CD8-positive, alpha-beta memory T cell (primary cell): ENCODE measurements around the gene RDX. TPM values are rescaled to one million over a fixed set of nuclear protein-coding genes. Genes with fewer than 3 reads are reported as not detected.
"Not testable (repeated sequence)": the region's sequence is repeated elsewhere in the genome, so short reads cannot be mapped to it uniquely, and the experiment has no call there.

ENCODE experiments used
- CTCF ChIA-PET: fragments of 350-600 bp; sonication (Branson Sonifier 250); formaldehyde crosslinking; loops from one replicate; lab custom pipeline; 2021; ENCODE audit warnings: antibody characterized with exemption; lab: Charles Lee
- POLR2A ChIA-PET: fragments of 350-600 bp; sonication (Branson Sonifier 250); formaldehyde crosslinking; loops from one replicate; lab custom pipeline; 2021; ENCODE audit warnings: antibody characterized with exemption; lab: Charles Lee
- DNase-seq, 5 donors: peaks; one replicate each; pipeline versions ENCODE4 v3.0.0 to v3.0.0-alpha.2; 2020 to 2022; ENCODE audit warnings: mixed read lengths in 1 of 5
- H3K27ac ChIP-seq: one replicate; pipeline ENCODE4 v1.7.0; 2013; ENCODE audit warnings: low read depth, mild to moderate bottlenecking, low read length, moderate library complexity
- H3K27me3 ChIP-seq: 2 replicates; pipeline ENCODE4 v1.7.0; 2013; ENCODE audit warnings: low read length, mild to moderate bottlenecking; ENCODE audit not compliant: insufficient read depth, poor library complexity, severe bottlenecking
- H3K36me3 ChIP-seq: 2 replicates; pipeline ENCODE4 v1.7.0; 2013; ENCODE audit warnings: mild to moderate bottlenecking, low read length, moderate library complexity; ENCODE audit not compliant: insufficient read depth
- H3K4me1 ChIP-seq: 2 replicates; pipeline ENCODE4 v1.7.0; 2013; ENCODE audit warnings: mild to moderate bottlenecking, low read length, moderate library complexity; ENCODE audit not compliant: insufficient read depth
- H3K4me3 ChIP-seq: 2 replicates; pipeline ENCODE4 v1.7.0; 2013; ENCODE audit warnings: mild to moderate bottlenecking, low read length
- H3K9me3 ChIP-seq: 2 replicates; pipeline ENCODE4 v1.7.0; 2013; ENCODE audit warnings: mild to moderate bottlenecking, low read length
- H3K27ac Mint-ChIP-seq, 8 donors: one replicate each; pipeline ENCODE4 v1.8.0; 2020 to 2021; ENCODE audit warnings: mixed read lengths in 8 of 8, mild to moderate bottlenecking in 6 of 8, inconsistent platforms in 3 of 8, moderate library complexity in 3 of 8
- H3K27me3 Mint-ChIP-seq, 2 donors: one replicate each; pipeline ENCODE4 v1.8.0; 2020 to 2021; ENCODE audit warnings: mixed read lengths in 2 of 2, mild to moderate bottlenecking in 1 of 2, moderate library complexity in 1 of 2
- H3K36me3 Mint-ChIP-seq, 3 donors: one replicate each; pipeline ENCODE4 v1.8.0; 2020 to 2021; ENCODE audit warnings: mixed read lengths in 3 of 3, inconsistent platforms in 1 of 3, mild to moderate bottlenecking in 1 of 3
- H3K4me1 Mint-ChIP-seq, 3 donors: one replicate each; pipeline ENCODE4 v1.8.0; 2020 to 2021; ENCODE audit warnings: mixed read lengths in 3 of 3, inconsistent platforms in 1 of 3, mild to moderate bottlenecking in 1 of 3
- H3K4me3 Mint-ChIP-seq, 7 donors: one replicate each; pipeline ENCODE4 v1.8.0; 2020 to 2021; ENCODE audit warnings: mixed read lengths in 7 of 7, mild to moderate bottlenecking in 6 of 7, moderate library complexity in 4 of 7, inconsistent platforms in 2 of 7
- H3K9me3 Mint-ChIP-seq, 5 donors: one replicate each; pipeline ENCODE4 v1.8.0; 2020 to 2022; ENCODE audit warnings: mixed read lengths in 5 of 5, mild to moderate bottlenecking in 3 of 5, moderate library complexity in 2 of 5, inconsistent platforms in 1 of 5
- polyA plus RNA-seq: library from polyadenylated mRNA; unstranded; fragments of 300-500 nt; fragmentation: Illumina TruSeq; gene quantifications from one replicate; pipeline ENCODE4 v1.2.3, GENCODE V29; 2021
- total RNA-seq, 2 experiments: library from RNA; stranded (reverse); gene quantifications; one replicate each; pipeline ENCODE4 v1.2.3, GENCODE V29; 2021

RDX gene
- total and polyA plus RNA-seq, 3 experiments from 2014 or later, result 17.2 to 63.6 (median 58.5) TPM

DNA sequence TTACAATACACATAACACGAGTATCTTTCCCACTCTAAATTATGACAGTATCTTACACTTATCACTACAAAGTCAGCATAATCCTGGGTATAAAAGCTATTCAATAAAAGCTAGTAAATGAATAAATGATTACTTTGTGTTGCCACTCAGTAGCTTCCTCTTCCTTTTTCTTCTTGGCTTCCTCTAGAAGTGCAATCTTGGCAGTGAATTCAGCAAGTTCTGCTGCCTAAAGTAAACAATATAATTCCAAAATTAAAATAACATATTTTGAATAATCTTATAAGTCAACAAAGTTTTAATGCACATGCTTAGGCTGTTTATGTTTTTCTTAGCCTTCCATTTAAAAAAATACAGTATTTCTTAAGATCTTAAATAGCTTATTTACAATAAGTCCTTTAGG is 60.4 kb downstream of the RDX start:
- H3K27ac ChIP-seq, result no peak overlapping the region
- H3K4me3 Mint-ChIP-seq, result no peak overlapping the region
- H3K27me3 ChIP-seq, result no peaks in the 10 kb centered on the region
- H3K9me3 ChIP-seq, result no peaks in the 10 kb centered on the region
- peaks cover 8 to 63% (median 29%) of the 10 kb centered on the region in 3 donors for H3K36me3 Mint-ChIP-seq
- peaks cover 8% of the 10 kb centered on the region for H3K36me3 ChIP-seq
- H3K4me1 ChIP-seq, result no peaks in the 10 kb centered on the region
- no peak overlapping the region for H3K27ac Mint-ChIP-seq
- H3K4me3 ChIP-seq, result no peak overlapping the region
- no peaks in the 10 kb centered on the region for H3K9me3 Mint-ChIP-seq
- H3K27me3 Mint-ChIP-seq, result no peaks in the 10 kb centered on the region
- H3K4me1 Mint-ChIP-seq, result peaks cover 3 to 10% (median 4%) of the 10 kb centered on the region in 3 donors
- ChIA-PET CTCF (no interaction called here), POLR2A (no interaction called here)
- no peak for DNase-seq

DNA sequence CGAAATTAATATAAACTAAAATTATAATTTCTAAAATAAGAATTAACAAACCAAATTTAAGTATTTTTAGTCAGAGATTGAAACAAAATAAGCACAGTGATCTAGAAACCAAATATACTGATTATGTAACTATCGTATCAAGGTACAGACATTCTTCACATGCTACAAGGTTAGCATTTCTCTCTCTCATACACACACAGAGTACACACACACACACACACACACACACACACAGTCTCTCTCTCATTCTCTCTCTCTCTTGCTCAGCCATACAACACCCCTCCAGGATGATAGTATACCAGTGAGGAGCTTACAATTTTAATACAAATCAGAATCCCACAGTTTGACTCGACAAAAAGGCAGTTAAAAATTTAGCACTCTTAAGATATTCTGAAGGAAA is 66.0 kb downstream of the RDX start:
- Histone ChIP-seq H3K4me1 (no peaks in the 10 kb centered on the region), H3K4me3 (no peak overlapping the region), H3K27me3 (no peaks in the 10 kb centered on the region), H3K27ac (no peak overlapping the region), H3K36me3 (peaks cover 2% of the 10 kb centered on the region), H3K9me3 (no peaks in the 10 kb centered on the region)
- H3K4me1 Mint-ChIP-seq, result no peaks in the 10 kb centered on the region
- CTCF ChIA-PET, result no interaction called here
- no peak overlapping the region for H3K4me3 Mint-ChIP-seq
- no peak for DNase-seq
- peaks cover 9 to 51% (median 26%) of the 10 kb centered on the region in 3 donors for H3K36me3 Mint-ChIP-seq
- no peaks in the 10 kb centered on the region for H3K9me3 Mint-ChIP-seq
- peak overlapping the region in 2 of 8 donors; percentile 1 to 67 for H3K27ac Mint-ChIP-seq
- no peaks in the 10 kb centered on the region for H3K27me3 Mint-ChIP-seq
- POLR2A ChIA-PET, result no interaction called here

- Mint-ChIP-seq H3K27me3 (no peaks in the 10 kb centered on the region), H3K9me3 (no peaks in the 10 kb centered on the region), H3K27ac (no peak overlapping the region), H3K36me3 (peaks cover 2 to 8% (median 5%) of the 10 kb centered on the region in 3 donors), H3K4me1 (no peaks in the 10 kb centered on the region), H3K4me3 (no peak overlapping the region)
- Histone ChIP-seq H3K27me3 (no peaks in the 10 kb centered on the region), H3K4me3 (no peak overlapping the region), H3K27ac (no peak overlapping the region), H3K9me3 (no peaks in the 10 kb centered on the region), H3K36me3 (no peaks in the 10 kb centered on the region), H3K4me1 (no peaks in the 10 kb centered on the region)
- CTCF ChIA-PET, result no interaction called here
- no peak for DNase-seq
- POLR2A ChIA-PET, result no interaction called here
Observed at GRCh38 chr11:110219006-110219785, 77.2 kb downstream of the RDX start.

GRCh38 chr11:110217936-110218335 is 78.5 kb downstream of the RDX start:
- Mint-ChIP-seq H3K4me1 (no peaks in the 10 kb centered on the region), H3K36me3 (peaks cover 0 to 8% (median 0%) of the 10 kb centered on the region in 3 donors), H3K27me3 (no peaks in the 10 kb centered on the region), H3K4me3 (no peak overlapping the region), H3K9me3 (no peaks in the 10 kb centered on the region), H3K27ac (no peak overlapping the region)
- H3K9me3 ChIP-seq, result no peaks in the 10 kb centered on the region
- H3K27me3 ChIP-seq, result no peaks in the 10 kb centered on the region
- no peak overlapping the region for H3K27ac ChIP-seq
- no peaks in the 10 kb centered on the region for H3K4me1 ChIP-seq
- POLR2A ChIA-PET, result no interaction called here
- DNase-seq, result no peak
- no peaks in the 10 kb centered on the region for H3K36me3 ChIP-seq
- H3K4me3 ChIP-seq, result no peak overlapping the region
- CTCF ChIA-PET, result no interaction called here

GRCh38 chr11:110217223-110217877 is 79.1 kb downstream of the RDX start:
- Histone ChIP-seq H3K36me3 (no peaks in the 10 kb centered on the region), H3K27me3 (no peaks in the 10 kb centered on the region), H3K4me1 (no peaks in the 10 kb centered on the region), H3K27ac (no peak overlapping the region), H3K9me3 (no peaks in the 10 kb centered on the region), H3K4me3 (no peak overlapping the region)
- no peak for DNase-seq
- POLR2A ChIA-PET, result no interaction called here
- Mint-ChIP-seq H3K27me3 (no peaks in the 10 kb centered on the region), H3K36me3 (peaks cover 0 to 8% (median 0%) of the 10 kb centered on the region in 3 donors), H3K4me1 (no peaks in the 10 kb centered on the region), H3K9me3 (no peaks in the 10 kb centered on the region), H3K4me3 (no peak overlapping the region), H3K27ac (peak overlapping the region in 1 of 8 donors; percentile 5)
- CTCF ChIA-PET, result no interaction called here

DNA sequence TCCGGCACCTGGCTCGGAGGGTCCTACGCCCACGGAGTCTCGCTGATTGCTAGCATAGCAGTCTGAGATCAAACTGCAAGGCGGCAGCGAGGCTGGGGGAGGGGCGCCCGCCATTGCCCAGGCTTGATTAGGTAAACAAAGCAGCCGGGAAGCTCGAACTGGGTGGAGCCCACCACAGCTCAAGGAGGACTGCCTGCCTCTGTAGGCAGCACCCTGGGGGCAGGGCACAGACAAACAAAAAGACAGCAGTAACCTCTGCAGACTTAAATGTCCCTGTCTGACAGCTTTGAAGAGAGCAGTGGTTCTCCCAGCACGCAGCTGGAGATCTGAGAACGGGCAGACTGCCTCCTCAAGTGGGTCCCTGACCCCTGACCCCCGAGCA is 87.1 kb downstream of the RDX start:
- POLR2A ChIA-PET, H3K9me3 Mint-ChIP-seq, H3K27ac ChIP-seq, H3K4me1 ChIP-seq, H3K9me3 ChIP-seq, H3K4me1 Mint-ChIP-seq, H3K27me3 Mint-ChIP-seq, H3K4me3 ChIP-seq, H3K36me3 Mint-ChIP-seq, H3K36me3 ChIP-seq, H3K27me3 ChIP-seq: not testable (repeated sequence)
- CTCF ChIA-PET, result interaction anchor here (0.8 kb wide), 1 partner anchor 39 kb away, joined by 3 read pairs; no protein-coding TSS in a partner anchor
- H3K27ac Mint-ChIP-seq, result peak overlapping the region in 1 of 8 donors; percentile 47
- H3K4me3 Mint-ChIP-seq, result peak overlapping the region; percentile 40 to 93 (median 79)
- DNase-seq, result peak in 1 of 5 donors; percentile 44

DNA sequence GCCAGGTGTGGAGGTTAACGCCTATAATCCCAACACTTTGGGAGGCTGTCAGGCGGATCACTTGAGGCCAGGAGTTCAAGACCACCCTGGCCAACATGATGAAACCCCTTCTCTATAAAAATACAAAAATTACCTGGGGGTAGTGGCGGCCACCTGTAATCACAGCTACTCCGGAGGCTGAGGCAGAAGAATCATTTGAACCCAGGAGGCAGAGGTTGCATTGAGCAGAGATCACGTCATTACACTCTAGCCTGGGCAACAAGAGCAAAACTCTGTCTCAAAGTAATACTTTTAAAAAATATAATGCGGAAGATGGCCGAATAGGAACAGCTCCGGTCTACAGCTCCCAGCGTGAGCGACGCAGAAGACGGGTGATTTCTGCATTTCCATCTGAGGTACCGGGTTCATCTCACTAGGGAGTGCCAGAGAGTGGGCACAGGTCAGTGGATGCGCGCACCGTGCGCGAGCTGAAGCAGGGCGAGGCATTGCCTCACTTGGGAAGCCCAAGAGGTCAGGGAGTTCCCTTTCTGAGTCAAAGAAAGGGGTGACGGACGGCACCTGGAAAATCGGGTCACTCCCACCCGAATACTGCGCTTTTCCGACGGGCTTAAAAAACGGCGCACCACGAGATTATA is 87.6 kb downstream of the RDX start:
- H3K27me3 ChIP-seq, H3K9me3 Mint-ChIP-seq, POLR2A ChIA-PET, H3K27ac ChIP-seq, H3K4me3 ChIP-seq, H3K36me3 ChIP-seq, H3K27me3 Mint-ChIP-seq, H3K4me1 ChIP-seq, H3K36me3 Mint-ChIP-seq, H3K4me1 Mint-ChIP-seq, H3K9me3 ChIP-seq: not testable (repeated sequence)
- Mint-ChIP-seq H3K4me3 (peak overlapping the region; percentile 40 to 93 (median 79)), H3K27ac (peak overlapping the region in 6 of 8 donors; percentile 12 to 74 (median 55))
- DNase-seq, result peak in 1 of 5 donors; percentile 29
- CTCF ChIA-PET, result interaction anchor here (0.8 kb wide), 1 partner anchor 40 kb away, joined by 3 read pairs; no protein-coding TSS in a partner anchor

DNA sequence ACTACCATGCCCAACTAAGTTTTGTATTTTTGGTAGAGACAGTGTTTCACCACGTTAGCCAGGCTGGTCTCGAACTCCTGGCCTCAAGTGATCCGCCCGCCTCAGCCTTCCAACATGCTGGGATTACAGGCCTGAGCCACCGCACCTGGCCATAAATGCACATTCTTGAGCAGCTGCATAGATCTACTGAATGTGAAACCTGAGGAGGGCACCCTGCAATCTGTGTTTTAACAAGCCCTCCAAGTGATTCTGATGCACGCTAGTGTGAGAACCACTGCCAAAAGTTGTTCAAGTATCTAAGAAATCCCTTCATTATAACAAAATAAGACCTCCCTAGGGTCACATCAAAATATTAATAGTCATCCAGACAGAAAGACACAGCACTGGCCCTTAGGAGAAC is 89.3 kb downstream of the RDX start:
- ChIA-PET CTCF (no interaction called here), POLR2A (no interaction called here)
- H3K27ac Mint-ChIP-seq, result peak overlapping the region in 1 of 8 donors; percentile 32
- peaks cover 0 to 2% of the 10 kb centered on the region in 2 donors for H3K27me3 Mint-ChIP-seq
- Histone ChIP-seq H3K9me3 (no peaks in the 10 kb centered on the region), H3K4me3 (no peak overlapping the region), H3K27ac (no peak overlapping the region), H3K4me1 (no peaks in the 10 kb centered on the region), H3K36me3 (no peaks in the 10 kb centered on the region), H3K27me3 (no peaks in the 10 kb centered on the region)
- H3K4me3 Mint-ChIP-seq, result no peak overlapping the region
- no peak for DNase-seq
- H3K4me1 Mint-ChIP-seq, result peaks cover 0 to 9% (median 2%) of the 10 kb centered on the region in 3 donors
- H3K9me3 Mint-ChIP-seq, result peaks cover 0 to 2% (median 0%) of the 10 kb centered on the region in 5 donors
- no peaks in the 10 kb centered on the region for H3K36me3 Mint-ChIP-seq
